Cardiac muscle cell (in vitro differentiated cells and primary cell): Measurements from ENCODE around the gene USP48. TPM values are rescaled to one million over a fixed set of nuclear protein-coding genes. Genes with fewer than 3 reads are reported as not detected.
"Not testable (repeated sequence)": the region's sequence is repeated elsewhere in the genome, so short reads cannot be mapped to it uniquely, and the experiment has no call there.

ENCODE experiments used
- DNase-seq, 2 donors: peaks; one replicate each; pipeline versions ENCODE4 v3.0.0 to v3.0.0-alpha.2; 2010 to 2017; ENCODE audit warnings: low read depth in 1 of 2, low spot score in 1 of 2
- H3K27ac ChIP-seq: fragments of 200-600 bp; sonication (generic); 2 replicates; pipeline ENCODE4 v1.5.1; 2016
- H3K27me3 ChIP-seq: fragments of 200-600 bp; sonication (generic); 2 replicates; pipeline ENCODE4 v1.6.0; 2016; ENCODE audit warnings: control low read depth
- H3K36me3 ChIP-seq: fragments of 200-600 bp; sonication (generic); 2 replicates; pipeline ENCODE4 v1.5.1; 2016; ENCODE audit warnings: control low read depth
- H3K4me1 ChIP-seq: fragments of 200-600 bp; sonication (generic); 2 replicates; pipeline ENCODE4 v1.8.1; 2017; ENCODE audit warnings: low read depth, mild to moderate bottlenecking, mixed run types
- H3K4me3 ChIP-seq: fragments of 200-600 bp; sonication (generic); 2 replicates; pipeline ENCODE4 v1.5.1; 2016; ENCODE audit warnings: mild to moderate bottlenecking
- H3K9me3 ChIP-seq: fragments of 200-600 bp; sonication (generic); 2 replicates; pipeline ENCODE4 v1.5.1; 2017; ENCODE audit warnings: low read depth, mild to moderate bottlenecking, control low read depth
- CTCF ChIP-seq: IDR thresholded peaks from 2 replicates; pipeline ENCODE4 v1.5.1; 2012; ENCODE audit warnings: low read depth, mild to moderate bottlenecking, low read length
- polyA plus RNA-seq: library from polyadenylated mRNA; unstranded; fragments of >200 nt; fragmentation: Nextera tagmentation; extraction: Ambion mirVana; gene quantifications from 2 replicates; pipeline ENCODE4 v1.2.1, GENCODE V29; 2016
- total RNA-seq: library from RNA; depleted of rRNA; stranded (reverse); fragments of >200 nt; gene quantifications from 2 replicates; pipeline ENCODE4 v1.2.3, GENCODE V29; 2016

Gene USP48
- total and polyA plus RNA-seq, 2 experiments from 2014 or later, result 29.6 to 52.4 TPM

GRCh38 chr1:21779613-21780521, 3.1 kb downstream of the USP48 start:
- peaks cover 5% of the 10 kb centered on the region for H3K4me1 ChIP-seq
- no peaks in the 10 kb centered on the region for H3K36me3 ChIP-seq
- H3K4me3 ChIP-seq, result no peak overlapping the region
- no peak overlapping the region for H3K27ac ChIP-seq
- DNase-seq, result peak in 1 of 2 donors; percentile 39
- H3K27me3 ChIP-seq, result no peaks in the 10 kb centered on the region
- H3K9me3 ChIP-seq, result no peaks in the 10 kb centered on the region
- TF ChIP-seq CTCF, result no peak

- Histone ChIP-seq H3K27me3 (no peaks in the 10 kb centered on the region), H3K4me3 (no peak overlapping the region), H3K9me3 (no peaks in the 10 kb centered on the region), H3K27ac (no peak overlapping the region), H3K36me3 (no peaks in the 10 kb centered on the region), H3K4me1 (peaks cover 5% of the 10 kb centered on the region)
- TF ChIP-seq CTCF, result no peak
- no peak for DNase-seq
These were observed 4.6 kb downstream of the USP48 start for GRCh38 chr1:21778405-21778727.

GRCh38 chr1:21776925-21777324, 6.0 kb downstream of the USP48 start:
- not testable (repeated sequence) for H3K27me3 ChIP-seq, H3K36me3 ChIP-seq, H3K27ac ChIP-seq, DNase-seq, H3K9me3 ChIP-seq, H3K4me3 ChIP-seq, H3K4me1 ChIP-seq

- TF ChIP-seq CTCF, result no peak
- DNase-seq, result no peak
- Histone ChIP-seq H3K36me3 (no peaks in the 10 kb centered on the region), H3K4me3 (no peak overlapping the region), H3K4me1 (no peaks in the 10 kb centered on the region), H3K9me3 (no peaks in the 10 kb centered on the region), H3K27ac (no peak overlapping the region), H3K27me3 (no peaks in the 10 kb centered on the region)
These were observed 6.9 kb downstream of the USP48 start for GRCh38 chr1:21775985-21776562.

- Histone ChIP-seq H3K27ac (no peak overlapping the region), H3K9me3 (no peaks in the 10 kb centered on the region), H3K27me3 (no peaks in the 10 kb centered on the region), H3K4me1 (no peaks in the 10 kb centered on the region), H3K4me3 (no peak overlapping the region), H3K36me3 (no peaks in the 10 kb centered on the region)
- no peak for TF ChIP-seq CTCF
- DNase-seq, result no peak
These were observed 7.4 kb downstream of the USP48 start for GRCh38 chr1:21775550-21775914.

GRCh38 chr1:21774835-21775549, 8.0 kb downstream of the USP48 start:
- H3K9me3 ChIP-seq, result no peaks in the 10 kb centered on the region
- no peak overlapping the region for H3K4me3 ChIP-seq
- no peak overlapping the region for H3K27ac ChIP-seq
- DNase-seq, result no peak
- no peak for TF ChIP-seq CTCF
- H3K27me3 ChIP-seq, result no peaks in the 10 kb centered on the region
- no peaks in the 10 kb centered on the region for H3K36me3 ChIP-seq
- H3K4me1 ChIP-seq, result no peaks in the 10 kb centered on the region
